Activated naive CD4-positive, alpha-beta T cell (primary cell): ENCODE data around the gene PAIP1.
A peak's percentile ranks its signal among the peaks of the same experiment; 100 is the strongest.
"Not testable (repeated sequence)": the region's sequence is repeated elsewhere in the genome, so short reads cannot be mapped to it uniquely, and the experiment has no call there.

Experiments
- DNase-seq, 4 experiments: peaks; one replicate each; lab custom pipeline; 2025; lab: John Stamatoyannopoulos, UW

The PAIP1 gene

GRCh38 chr5:43556857-43557542 lies at the start of gene PAIP1:
TSS of gene PAIP1 (minus strand) at chr5:43557077. CDS start at chr5:43556846, 231 bp downstream.
- DNase-seq: peak; percentile 61 to 81 (median 72)

GRCh38 chr5:43606351-43606750 lies 49.5 kb upstream of the PAIP1 start:
- DNase-seq: no peak

- no peak for DNase-seq
These were observed 47.8 kb upstream of the PAIP1 start for GRCh38 chr5:43604699-43605098.

- DNase-seq: peak; percentile 12 to 46 (median 31)
These were observed 46.7 kb upstream of the PAIP1 start for GRCh38 chr5:43603344-43604217.

- peak; percentile 36 to 63 (median 50) for DNase-seq
These were observed 45.8 kb upstream of the PAIP1 start, which contains the start of gene NNT for GRCh38 chr5:43602461-43603343. TSS of gene NNT (plus strand) at chr5:43603180. CDS start at chr5:43609196, 6,016 bp downstream.

GRCh38 chr5:43601454-43602260 lies 44.8 kb upstream of the PAIP1 start:
- no peak for DNase-seq

GRCh38 chr5:43598927-43599326 lies 42.0 kb upstream of the PAIP1 start:
- DNase-seq: not testable (repeated sequence)

GRCh38 chr5:43592363-43592762 lies 35.5 kb upstream of the PAIP1 start:
- no peak for DNase-seq

GRCh38 chr5:43590700-43591099 lies 33.8 kb upstream of the PAIP1 start:
- no peak for DNase-seq

- DNase-seq: no peak
These were observed 32.4 kb upstream of the PAIP1 start for GRCh38 chr5:43589310-43589709.

- no peak for DNase-seq
These were observed 32.0 kb upstream of the PAIP1 start for GRCh38 chr5:43588842-43589241.

GRCh38 chr5:43584166-43584699 lies 27.4 kb upstream of the PAIP1 start:
- DNase-seq: no peak

- no peak for DNase-seq
These were observed 26.8 kb upstream of the PAIP1 start for GRCh38 chr5:43583724-43584123.

- DNase-seq: no peak
These were observed 25.5 kb upstream of the PAIP1 start for GRCh38 chr5:43582082-43583005.

- DNase-seq: no peak
These were observed 24.5 kb upstream of the PAIP1 start for GRCh38 chr5:43581398-43581797.

- DNase-seq: not testable (repeated sequence)
These were observed 23.7 kb upstream of the PAIP1 start for GRCh38 chr5:43580402-43581210.

GRCh38 chr5:43573058-43573457 lies 16.2 kb upstream of the PAIP1 start:
- no peak for DNase-seq

GRCh38 chr5:43572357-43572756 lies 15.5 kb upstream of the PAIP1 start:
- no peak for DNase-seq

- no peak for DNase-seq
These were observed 14.4 kb upstream of the PAIP1 start for GRCh38 chr5:43571237-43571636.
